HG03571 (cell line): ENCODE measurements around the gene FMOD.
"Not testable (repeated sequence)": the region's sequence is repeated elsewhere in the genome, so short reads cannot be mapped to it uniquely, and the experiment has no call there.

ENCODE experiments used
- ATAC-seq: cut with Tn5 transposase; IDR thresholded peaks from one replicate; pipeline ENCODE4 v1.9.1; 2021; ENCODE audit not compliant: unreplicated experiment

The FMOD gene

GRCh38 chr1:203306965-203307541 is 43.9 kb downstream of the FMOD start:
- ATAC-seq: no peak

GRCh38 chr1:203306089-203306964 is 44.6 kb downstream of the FMOD start:
- no peak for ATAC-seq

GRCh38 chr1:203305809-203306088 is 45.2 kb downstream of the FMOD start:
- peak; percentile 8 for ATAC-seq

GRCh38 chr1:203304919-203305808 is 45.8 kb downstream of the FMOD start, which contains the start of gene BTG2:
Gene BTG2 (plus strand): TSS chr1:203305519. CDS start chr1:203305607, 88 bp downstream.
- peak; percentile 73 for ATAC-seq

GRCh38 chr1:203304391-203304918 is 46.5 kb downstream of the FMOD start:
- ATAC-seq: no peak

GRCh38 chr1:203302894-203303293 is 48.0 kb downstream of the FMOD start:
- ATAC-seq: no peak

GRCh38 chr1:203302456-203302855 is 48.5 kb downstream of the FMOD start:
- ATAC-seq: no peak

GRCh38 chr1:203301331-203301668 is 49.6 kb downstream of the FMOD start:
- ATAC-seq: no peak

GRCh38 chr1:203300441-203301330 is 50.2 kb downstream of the FMOD start:
- no peak for ATAC-seq

GRCh38 chr1:203299719-203300429 is 51.0 kb downstream of the FMOD start:
- not testable (repeated sequence) for ATAC-seq

GRCh38 chr1:203299169-203299568 is 51.8 kb downstream of the FMOD start:
- no peak for ATAC-seq

- ATAC-seq: no peak
These were observed 54.4 kb downstream of the FMOD start for GRCh38 chr1:203296460-203297073.

- no peak for ATAC-seq
These were observed 55.1 kb downstream of the FMOD start for GRCh38 chr1:203295796-203296195.

GRCh38 chr1:203291201-203292096 is 59.5 kb downstream of the FMOD start:
- no peak for ATAC-seq
